ENCODE data around the gene HLA-DRB5.
"Not testable (repeated sequence)": the region's sequence is repeated elsewhere in the genome, so short reads cannot be mapped to it uniquely, and the experiment has no call there.

HLA-DRB5 gene

GRCh38 chr6:32484614-32484998 is 45.5 kb downstream of the HLA-DRB5 start:
- TF ChIP-seq REST (IDR thresholded peaks at IDR 0.05; ENCODE audit: insufficient replicate concordance, low read depth), result no peak
- no peak for TF ChIP-seq CTCF (IDR thresholded peaks at IDR 0.05; ENCODE audit: insufficient read depth, low read length)
- TF ChIP-seq SPI1 (IDR thresholded peaks at IDR 0.05; ENCODE audit: borderline replicate concordance, low read depth), result no peak
- TF ChIP-seq POLR2AphosphoS5 (IDR thresholded peaks at IDR 0.05; ENCODE audit: low read depth), result no peak
- Histone ChIP-seq H3K27me3 (ENCODE audit: insufficient read depth, poor library complexity, severe bottlenecking) (no peaks in the 10 kb centered on the region), H3K27ac (replicated peaks) (no peak overlapping the region), H3K4me3 (replicated peaks; ENCODE audit: insufficient read depth, low read length) (no peak overlapping the region)
- no peak for DNase-seq (ENCODE audit: low read depth in 1 of 2, low spot score in 1 of 2)

- H3K4me3 ChIP-seq (replicated peaks; ENCODE audit: insufficient read depth, low read length), result no peak overlapping the region
- no peak overlapping the region for H3K27ac ChIP-seq (replicated peaks)
- no peak for DNase-seq (ENCODE audit: low read depth in 1 of 2, low spot score in 1 of 2)
- H3K27me3 ChIP-seq (ENCODE audit: insufficient read depth, poor library complexity, severe bottlenecking), result no peaks in the 10 kb centered on the region
- TF ChIP-seq GABPA (IDR thresholded peaks at IDR 0.05; ENCODE audit: low read depth) (no peak), POLR2AphosphoS5 (IDR thresholded peaks at IDR 0.05; ENCODE audit: low read depth) (no peak), REST (IDR thresholded peaks at IDR 0.05; ENCODE audit: insufficient replicate concordance, low read depth) (no peak), CTCF (IDR thresholded peaks at IDR 0.05; ENCODE audit: insufficient read depth, low read length) (no peak), SPI1 (IDR thresholded peaks at IDR 0.05; ENCODE audit: borderline replicate concordance, low read depth) (no peak)
Measured at GRCh38 chr6:32483968-32484613, 46.0 kb downstream of the HLA-DRB5 start.

GRCh38 chr6:32475392-32476206 is 54.5 kb downstream of the HLA-DRB5 start:
- DNase-seq (ENCODE audit: low read depth in 1 of 2, low spot score in 1 of 2), result no peak
- TF ChIP-seq CTCF (IDR thresholded peaks at IDR 0.05; ENCODE audit: insufficient read depth, low read length), result no peak
- TF ChIP-seq GABPA (IDR thresholded peaks at IDR 0.05; ENCODE audit: low read depth), result no peak
- no peak for TF ChIP-seq POLR2AphosphoS5 (IDR thresholded peaks at IDR 0.05; ENCODE audit: low read depth)
- no peak for TF ChIP-seq SPI1 (IDR thresholded peaks at IDR 0.05; ENCODE audit: borderline replicate concordance, low read depth)
- TF ChIP-seq REST (IDR thresholded peaks at IDR 0.05; ENCODE audit: insufficient replicate concordance, low read depth), result no peak
- Histone ChIP-seq H3K27me3 (ENCODE audit: insufficient read depth, poor library complexity, severe bottlenecking) (no peaks in the 10 kb centered on the region), H3K27ac (replicated peaks) (no peak overlapping the region), H3K4me3 (replicated peaks; ENCODE audit: insufficient read depth, low read length) (no peak overlapping the region)

GRCh38 chr6:32473376-32474348 is 56.4 kb downstream of the HLA-DRB5 start:
- not testable (repeated sequence) for H3K27me3 ChIP-seq (ENCODE audit: insufficient read depth, poor library complexity, severe bottlenecking); H3K4me3 ChIP-seq (replicated peaks; ENCODE audit: insufficient read depth, low read length); H3K27ac ChIP-seq (replicated peaks); DNase-seq (ENCODE audit: low read depth in 1 of 2, low spot score in 1 of 2)
